ENCODE data around the gene TAF11L3. TPM values are rescaled to one million over a fixed set of nuclear protein-coding genes. Genes with fewer than 3 reads are reported as not detected.

Gene TAF11L3
- total and polyA plus RNA-seq, 7 donors, result not detected

Other genes starting within 250 kb of the TAF11L3 start
- gene TAF11L2, start 20.1 kb upstream of the TAF11L3 start, total RNA-seq, result not detected
- gene TAF11L2, start 20.1 kb upstream of the TAF11L3 start, polyA plus RNA-seq, result not detected
- not detected for gene TAF11L4, start 3.4 kb downstream of the TAF11L3 start, total RNA-seq
- gene TAF11L4, start 3.4 kb downstream of the TAF11L3 start, polyA plus RNA-seq, result not detected
- gene TAF11L5, start 6.9 kb downstream of the TAF11L3 start, total RNA-seq, result not detected
- gene TAF11L5, start 6.9 kb downstream of the TAF11L3 start, polyA plus RNA-seq, result not detected
- not detected for gene TAF11L6, start 10.3 kb downstream of the TAF11L3 start, total RNA-seq
- not detected for gene TAF11L6, start 10.3 kb downstream of the TAF11L3 start, polyA plus RNA-seq
- gene TAF11L7, start 67.4 kb downstream of the TAF11L3 start, total RNA-seq, result not detected
- not detected for gene TAF11L7, start 67.4 kb downstream of the TAF11L3 start, polyA plus RNA-seq
- not detected for gene TAF11L8, start 72.6 kb downstream of the TAF11L3 start, total RNA-seq
- gene TAF11L8, start 72.6 kb downstream of the TAF11L3 start, polyA plus RNA-seq, result not detected
- gene TAF11L9, start 76.0 kb downstream of the TAF11L3 start, total RNA-seq, result not detected
- not detected for gene TAF11L9, start 76.0 kb downstream of the TAF11L3 start, polyA plus RNA-seq
- not detected for gene TAF11L10, start 79.5 kb downstream of the TAF11L3 start, total RNA-seq
- not detected for gene TAF11L10, start 79.5 kb downstream of the TAF11L3 start, polyA plus RNA-seq
- not detected for gene TAF11L11, start 85.8 kb downstream of the TAF11L3 start, total RNA-seq
- not detected for gene TAF11L11, start 85.8 kb downstream of the TAF11L3 start, polyA plus RNA-seq
- not detected for gene TAF11L12, start 92.0 kb downstream of the TAF11L3 start, total RNA-seq
- not detected for gene TAF11L12, start 92.0 kb downstream of the TAF11L3 start, polyA plus RNA-seq
- gene TAF11L13, start 113.7 kb downstream of the TAF11L3 start, total RNA-seq, result not detected
- not detected for gene TAF11L13, start 113.7 kb downstream of the TAF11L3 start, polyA plus RNA-seq
- gene TAF11L14, start 116.1 kb downstream of the TAF11L3 start, total RNA-seq, result not detected
- not detected for gene TAF11L14, start 116.1 kb downstream of the TAF11L3 start, polyA plus RNA-seq